PC-9 (cell line): ENCODE results near the gene RUFY3.

Experiments used
- CTCF ChIP-seq: fragments of 200-600 bp; sonication (generic); conservative IDR thresholded peaks from 2 replicates; pipeline ENCODE4 v1.6.1; 2017; ENCODE audit warnings: mixed run types, antibody characterized with exemption, mild to moderate bottlenecking, moderate library complexity
- EZH2 ChIP-seq: fragments of 200-600 bp; sonication (generic); IDR thresholded peaks from 2 replicates; pipeline ENCODE4 v1.8.0; 2017; ENCODE audit warnings: antibody characterized with exemption, low read depth

- TF ChIP-seq CTCF, result no peak
- TF ChIP-seq EZH2, result no peak
Observed at GRCh38 chr4:70754470-70754869, 32.7 kb downstream of the RUFY3 start.
